IPS-NIHi11 (cell line): Measurements from ENCODE around the gene AMZ1.
A peak's percentile ranks its signal among the peaks of the same experiment; 100 is the strongest.

Experiments
- DNase-seq: peaks from one replicate; pipeline ENCODE4 v3.0.0; 2012; ENCODE audit warnings: mixed read lengths, low spot score

The AMZ1 gene

DNA sequence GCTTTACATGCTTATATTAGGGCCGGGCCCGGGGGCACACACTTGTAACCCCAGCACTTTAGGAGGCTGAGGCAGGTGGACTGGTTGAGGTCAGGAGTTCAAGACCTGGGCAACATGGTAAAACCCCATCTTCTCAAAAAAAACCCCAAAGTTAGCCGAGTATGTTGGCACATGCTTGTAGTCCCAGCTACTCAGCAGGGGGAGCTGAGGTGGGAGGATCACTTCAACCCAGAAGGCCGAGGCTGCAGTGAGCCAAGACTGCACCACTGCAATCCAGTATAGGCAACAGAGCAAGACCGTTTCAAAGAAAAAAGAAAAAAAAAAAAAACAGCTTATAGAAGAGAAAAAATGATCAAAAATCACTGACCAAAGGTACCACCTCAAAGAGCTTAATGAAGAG, 63.1 kb downstream of the AMZ1 start:
- no peak for DNase-seq

GRCh38 chr7:2753148-2753547, 65.1 kb downstream of the AMZ1 start:
- DNase-seq, result no peak

DNA sequence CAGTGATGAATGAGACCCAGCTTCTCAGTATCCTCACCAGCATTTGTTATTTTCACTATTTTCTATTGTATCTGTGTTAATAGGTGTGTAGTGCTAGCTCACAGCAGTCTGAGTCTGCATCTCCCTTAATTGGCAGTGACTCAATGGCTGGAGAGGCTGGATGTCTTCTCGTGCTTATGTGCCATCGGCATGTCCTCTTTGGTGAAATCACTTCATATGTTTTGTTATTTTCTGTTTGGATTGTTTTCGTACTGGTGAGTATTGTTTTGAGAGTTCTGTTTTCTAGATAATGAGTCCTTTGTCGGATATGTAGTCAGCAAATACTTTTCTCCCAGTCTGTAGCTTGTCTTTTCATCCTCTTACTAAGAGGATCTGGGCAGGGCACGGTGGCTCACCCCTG, 66.1 kb downstream of the AMZ1 start:
- DNase-seq, result no peak

DNA sequence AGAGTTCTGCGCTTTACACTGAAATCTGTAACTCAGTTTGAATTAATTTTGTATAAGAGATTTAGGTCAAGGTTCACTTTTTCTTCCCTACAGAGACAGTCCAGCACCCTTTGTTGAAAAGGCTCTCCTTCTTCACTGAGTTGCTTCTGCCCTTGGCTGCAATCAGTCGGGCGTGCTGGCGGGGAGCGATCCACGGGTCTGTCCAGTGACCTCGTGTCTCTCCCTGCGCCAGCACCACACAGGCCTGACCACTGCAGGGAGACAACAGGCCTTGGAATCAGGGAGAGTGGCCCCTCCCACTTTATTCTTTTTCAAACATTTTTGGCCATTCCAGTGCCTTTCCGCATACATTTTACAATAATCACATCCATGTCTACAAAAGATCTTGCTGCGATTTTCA, 66.9 kb downstream of the AMZ1 start:
- no peak for DNase-seq

GRCh38 chr7:2755531-2755930, 67.5 kb downstream of the AMZ1 start:
- DNase-seq, result no peak

GRCh38 chr7:2757361-2757903, 69.4 kb downstream of the AMZ1 start:
- DNase-seq, result no peak

- DNase-seq, result no peak
These were observed 70.1 kb downstream of the AMZ1 start for GRCh38 chr7:2757904-2758672.

DNA sequence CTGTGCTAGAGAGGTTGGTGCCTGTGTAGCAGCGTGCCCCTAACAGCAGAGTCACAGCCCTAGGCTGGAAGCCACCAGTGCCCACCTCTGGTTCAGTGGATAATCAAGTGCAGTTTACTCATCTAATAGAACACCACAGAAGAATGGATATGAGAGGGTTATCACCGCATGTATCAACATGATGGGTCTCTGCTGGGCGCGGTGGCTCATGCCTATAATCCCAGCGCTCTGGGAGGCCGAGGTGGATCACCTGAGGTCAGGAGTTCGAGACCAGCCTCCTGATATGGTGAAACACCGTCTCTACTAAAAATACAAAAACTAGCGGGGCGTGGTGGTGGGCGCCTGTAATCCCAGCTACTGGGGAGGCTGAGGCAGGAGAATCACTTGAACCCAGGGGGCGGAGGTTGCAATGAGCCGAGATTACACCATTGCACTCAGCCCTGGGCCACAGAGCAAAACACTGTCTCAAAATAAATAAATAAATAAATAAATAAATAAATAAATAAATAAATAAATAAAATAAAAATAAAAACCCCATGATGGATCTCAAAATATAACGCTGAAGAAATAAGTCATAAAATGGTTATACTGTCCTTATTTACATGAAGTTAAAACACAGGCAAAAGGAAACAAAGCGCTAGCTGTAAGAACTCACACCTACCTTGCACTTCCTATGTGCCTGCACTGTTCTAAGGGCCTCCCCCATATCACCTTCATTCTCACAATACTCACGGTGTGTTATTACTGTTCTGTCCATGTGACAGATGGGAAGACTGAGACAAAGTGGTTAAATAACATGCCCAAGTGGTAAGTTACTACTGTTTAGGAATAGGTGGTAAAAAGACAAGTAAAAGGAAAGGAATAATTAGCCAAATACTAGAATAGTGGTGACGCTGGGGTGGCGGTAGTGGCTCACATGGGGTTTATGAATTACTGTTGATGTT, 70.9 kb downstream of the AMZ1 start:
- no peak for DNase-seq

DNA sequence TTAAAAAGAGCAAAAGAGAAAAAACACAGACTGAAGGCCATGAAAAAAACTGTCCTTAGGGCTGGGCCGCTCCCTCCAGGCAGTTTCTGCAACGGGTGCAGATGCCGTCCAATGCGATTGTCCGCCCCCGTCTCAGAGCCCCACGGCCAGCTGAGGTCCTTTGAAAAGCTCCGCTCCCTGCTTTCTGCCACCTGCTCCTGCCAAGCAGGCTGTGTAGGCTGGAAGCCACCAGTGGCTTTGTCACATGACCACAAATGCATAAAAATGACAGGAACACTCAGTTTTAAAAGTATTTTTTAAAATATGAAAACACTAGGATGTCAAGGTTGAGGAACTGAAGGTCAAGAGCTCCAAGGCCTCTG, 71.7 kb downstream of the AMZ1 start:
- no peak for DNase-seq

DNA sequence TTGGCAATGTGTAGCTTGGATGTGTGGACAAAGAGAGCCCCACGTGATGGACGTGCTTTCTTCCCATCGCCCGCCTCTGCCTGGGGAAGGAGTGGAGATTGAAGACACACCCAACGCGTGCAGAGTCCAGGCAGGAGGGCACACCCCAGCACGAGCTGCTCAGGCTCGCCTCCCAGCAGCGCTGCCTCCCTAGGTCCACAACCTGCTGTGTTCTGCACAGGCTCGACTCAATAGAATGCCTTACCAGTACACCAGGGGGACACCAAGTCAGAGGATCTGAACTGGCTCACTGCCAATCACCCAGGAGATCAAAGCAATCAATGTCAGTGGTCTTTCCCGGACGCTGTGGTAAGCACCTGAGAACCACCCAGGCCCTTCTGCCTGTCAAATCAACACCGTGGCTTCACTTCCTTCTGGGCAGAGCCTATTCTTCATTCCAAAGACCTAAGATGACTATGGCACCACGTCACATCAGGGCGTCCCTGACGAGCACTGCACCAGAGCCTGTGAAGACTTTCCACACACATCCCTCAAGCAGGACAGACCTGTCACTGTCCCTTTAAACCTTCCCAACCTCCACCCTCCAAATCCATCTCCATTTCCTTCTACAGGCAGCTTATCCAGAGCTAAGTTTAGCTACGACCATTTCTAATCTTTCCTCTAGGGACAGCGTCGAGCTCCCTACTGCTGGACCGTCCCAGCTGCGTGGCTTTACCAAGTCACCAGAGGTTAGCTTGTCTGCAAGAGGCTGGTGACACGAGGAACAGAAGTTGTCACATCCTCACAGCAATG, 72.3 kb downstream of the AMZ1 start:
- DNase-seq, result peak; percentile 72

DNA sequence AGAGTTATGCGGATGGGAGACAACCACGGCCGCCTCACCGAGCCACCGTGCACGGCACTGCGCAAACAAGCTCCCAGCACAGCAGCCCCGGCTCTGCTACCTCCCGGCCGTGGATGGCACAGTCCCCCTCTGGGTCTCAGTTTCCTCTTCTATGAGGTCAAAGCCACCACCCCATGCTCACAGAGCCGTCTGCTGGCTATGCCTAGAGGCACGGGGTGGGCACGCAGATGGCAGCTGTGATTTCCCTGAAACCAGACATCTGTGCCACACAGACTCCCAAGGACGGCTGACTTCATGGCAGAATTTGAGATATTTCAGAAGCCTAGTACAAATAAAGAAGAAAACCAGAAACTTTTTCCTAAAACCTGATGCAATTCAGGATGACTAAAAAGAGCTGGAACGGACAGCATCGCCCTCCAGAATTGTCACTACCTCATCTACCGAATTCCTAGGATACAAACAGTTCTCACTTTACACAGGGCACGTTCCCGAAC, 73.2 kb downstream of the AMZ1 start:
- no peak for DNase-seq

DNA sequence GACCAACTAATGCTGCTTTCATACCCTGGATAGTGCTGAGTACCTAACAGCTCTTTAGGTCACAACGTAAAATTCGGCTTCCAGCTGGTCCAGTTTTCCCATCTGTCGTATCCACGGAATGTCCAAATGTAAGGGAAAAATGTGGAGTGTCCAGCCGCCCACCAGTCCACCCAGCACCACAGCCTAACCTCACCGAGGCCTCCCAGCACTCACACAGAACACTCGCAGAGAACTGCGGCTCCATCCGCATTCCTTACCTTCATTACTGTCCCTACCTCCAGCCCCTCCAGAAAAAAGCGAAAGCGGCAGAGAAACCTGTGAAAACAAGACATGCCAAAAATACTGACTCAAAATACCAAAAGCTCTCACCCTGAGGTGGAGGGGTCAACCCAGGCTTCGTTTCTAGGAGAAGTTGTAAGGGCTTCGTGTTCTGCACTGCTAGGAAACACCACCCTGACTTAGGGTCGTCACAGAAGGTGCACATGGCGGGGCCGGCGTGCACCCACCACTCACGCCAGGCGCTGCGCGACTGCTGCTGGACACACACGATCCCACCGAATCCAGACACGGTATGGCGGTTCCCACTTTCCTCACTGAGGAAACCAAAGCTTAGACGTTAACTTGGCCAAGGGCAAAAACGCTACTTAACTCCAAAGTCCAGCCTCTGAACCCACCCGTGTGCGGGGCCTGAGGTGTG, 73.9 kb downstream of the AMZ1 start:
- DNase-seq, result no peak

DNA sequence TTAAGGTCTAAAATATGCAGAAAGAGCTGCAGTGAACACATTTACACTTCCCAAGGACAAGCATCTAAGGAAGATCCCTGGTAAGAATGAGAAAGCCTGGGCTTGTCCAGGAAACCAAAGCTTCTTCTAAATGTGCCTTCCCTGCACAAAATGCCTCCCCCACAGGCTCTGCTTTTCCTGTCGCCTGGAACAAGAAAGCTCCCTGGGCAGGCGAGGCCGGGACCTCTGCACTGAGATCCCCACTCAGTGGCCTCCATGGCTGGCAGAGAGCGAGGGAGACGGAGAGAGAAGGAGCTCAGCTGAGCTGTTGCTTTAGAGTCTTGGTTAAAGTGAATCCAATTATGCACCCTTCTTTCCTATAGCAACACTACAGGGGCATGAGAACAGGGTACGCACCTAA, 75.6 kb downstream of the AMZ1 start:
- DNase-seq, result no peak

DNA sequence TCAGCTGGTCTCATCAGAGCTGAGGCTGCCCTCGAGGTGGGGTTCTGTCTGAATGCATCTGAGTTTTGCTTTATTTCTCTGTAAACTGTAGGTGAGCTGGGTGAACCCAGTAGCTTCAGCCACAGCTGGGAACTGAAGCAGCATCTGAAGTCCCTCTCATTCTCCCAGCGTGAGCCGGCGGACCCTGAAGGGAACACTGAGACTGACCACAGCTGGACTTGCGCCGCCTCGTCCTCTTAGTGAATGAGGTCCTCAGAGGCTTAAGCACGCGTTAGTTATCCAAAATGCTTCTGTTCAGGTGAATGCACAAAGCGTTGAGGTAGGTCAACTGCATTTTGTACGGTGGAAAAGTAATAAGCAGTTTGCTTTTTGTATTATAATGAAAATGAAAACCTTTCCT, 76.6 kb downstream of the AMZ1 start:
- DNase-seq, result no peak
